Measurements from ENCODE around the gene TREX2.
"Not testable (repeated sequence)": the region's sequence is repeated elsewhere in the genome, so short reads cannot be mapped to it uniquely, and the experiment has no call there.

The TREX2 gene

GRCh38 chrX:153408221-153408721 lies 37.6 kb downstream of the TREX2 start:
- TF ChIP-seq, protein P1, sequence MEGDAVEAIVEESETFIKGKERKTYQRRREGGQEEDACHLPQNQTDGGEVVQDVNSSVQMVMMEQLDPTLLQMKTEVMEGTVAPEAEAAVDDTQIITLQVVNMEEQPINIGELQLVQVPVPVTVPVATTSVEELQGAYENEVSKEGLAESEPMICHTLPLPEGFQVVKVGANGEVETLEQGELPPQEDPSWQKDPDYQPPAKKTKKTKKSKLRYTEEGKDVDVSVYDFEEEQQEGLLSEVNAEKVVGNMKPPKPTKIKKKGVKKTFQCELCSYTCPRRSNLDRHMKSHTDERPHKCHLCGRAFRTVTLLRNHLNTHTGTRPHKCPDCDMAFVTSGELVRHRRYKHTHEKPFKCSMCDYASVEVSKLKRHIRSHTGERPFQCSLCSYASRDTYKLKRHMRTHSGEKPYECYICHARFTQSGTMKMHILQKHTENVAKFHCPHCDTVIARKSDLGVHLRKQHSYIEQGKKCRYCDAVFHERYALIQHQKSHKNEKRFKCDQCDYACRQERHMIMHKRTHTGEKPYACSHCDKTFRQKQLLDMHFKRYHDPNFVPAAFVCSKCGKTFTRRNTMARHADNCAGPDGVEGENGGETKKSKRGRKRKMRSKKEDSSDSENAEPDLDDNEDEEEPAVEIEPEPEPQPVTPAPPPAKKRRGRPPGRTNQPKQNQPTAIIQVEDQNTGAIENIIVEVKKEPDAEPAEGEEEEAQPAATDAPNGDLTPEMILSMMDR (IDR thresholded peaks at IDR 0.05; ENCODE audit: low read depth, low read length), result no peak
- no peak overlapping the region for H3K4me3 ChIP-seq (ENCODE audit: low read depth, low read length)

DNA sequence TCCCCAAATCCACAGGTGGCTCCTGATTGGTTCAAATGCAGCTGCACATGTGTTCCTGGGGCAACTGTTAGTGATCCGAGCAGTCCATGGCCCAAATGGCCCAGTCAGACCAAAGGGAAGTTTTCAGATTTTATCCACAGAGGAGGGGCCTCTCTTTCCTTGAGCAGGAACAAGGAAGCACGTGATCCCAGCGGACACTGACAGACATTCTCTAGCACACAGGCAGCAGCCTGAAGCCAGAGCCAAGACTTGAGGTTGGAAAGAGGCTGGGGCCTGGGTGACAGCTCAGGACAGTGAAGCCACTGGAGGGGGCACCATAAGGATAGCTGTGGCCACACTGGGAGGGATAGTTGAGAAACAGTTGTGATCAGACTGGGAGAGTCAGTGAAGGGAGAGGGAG lies 38.1 kb downstream of the TREX2 start:
- no peak overlapping the region for H3K4me3 ChIP-seq (ENCODE audit: low read depth, low read length)
- TF ChIP-seq, protein P1 (IDR thresholded peaks at IDR 0.05; ENCODE audit: low read depth, low read length), result no peak

DNA sequence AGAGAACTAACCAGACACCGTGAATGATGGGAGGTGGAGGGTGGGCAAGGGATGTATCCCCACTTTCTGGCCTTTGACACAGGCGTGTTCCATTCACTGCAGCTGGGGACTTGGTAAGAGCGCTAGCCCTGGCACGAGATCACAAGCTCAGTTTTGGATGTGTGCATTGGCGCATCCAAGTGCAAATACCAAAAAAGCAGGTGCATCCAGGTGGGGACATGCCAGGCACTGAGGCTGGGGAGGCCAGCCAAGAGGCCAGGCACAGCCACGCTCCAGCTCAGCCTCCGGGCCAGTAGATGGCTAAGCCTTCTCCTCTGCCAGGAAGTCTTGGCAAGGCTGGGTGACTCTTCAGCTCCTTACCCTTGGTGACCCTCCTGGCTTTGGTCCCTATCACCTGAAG lies 39.0 kb downstream of the TREX2 start:
- H3K4me3 ChIP-seq (ENCODE audit: low read depth, low read length), result no peak overlapping the region
- TF ChIP-seq, protein P1 (IDR thresholded peaks at IDR 0.05; ENCODE audit: low read depth, low read length), result no peak

- H3K4me3 ChIP-seq (ENCODE audit: low read depth, low read length), result no peak overlapping the region
- TF ChIP-seq, protein P1 (IDR thresholded peaks at IDR 0.05; ENCODE audit: low read depth, low read length), result no peak
Observed at GRCh38 chrX:153406011-153406410, 39.8 kb downstream of the TREX2 start.

DNA sequence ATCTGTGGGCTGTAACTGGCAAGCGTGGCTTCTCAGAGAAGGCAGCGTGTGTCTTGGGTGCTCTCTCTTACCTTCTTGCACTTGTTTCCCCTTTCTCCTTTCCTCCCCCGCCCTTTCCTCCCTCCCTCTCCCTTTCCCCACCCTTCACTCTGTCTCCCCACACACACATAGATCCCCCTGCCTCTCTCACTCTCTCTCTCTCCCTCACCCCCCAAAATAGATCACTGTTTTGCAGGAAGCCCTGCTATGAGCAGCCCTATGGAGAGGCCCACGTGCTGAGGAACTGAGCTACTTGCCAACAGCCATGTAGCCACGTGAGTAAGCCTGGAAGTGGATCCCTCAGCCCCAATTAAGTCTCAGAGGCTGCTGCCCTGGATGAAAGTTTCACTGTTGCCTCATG lies 40.4 kb downstream of the TREX2 start:
- no peak overlapping the region for H3K4me3 ChIP-seq (ENCODE audit: low read depth, low read length)
- TF ChIP-seq, protein P1 (IDR thresholded peaks at IDR 0.05; ENCODE audit: low read depth, low read length), result no peak

GRCh38 chrX:153404333-153404732 lies 41.5 kb downstream of the TREX2 start:
- H3K4me3 ChIP-seq (ENCODE audit: low read depth, low read length), result not testable (repeated sequence)

DNA sequence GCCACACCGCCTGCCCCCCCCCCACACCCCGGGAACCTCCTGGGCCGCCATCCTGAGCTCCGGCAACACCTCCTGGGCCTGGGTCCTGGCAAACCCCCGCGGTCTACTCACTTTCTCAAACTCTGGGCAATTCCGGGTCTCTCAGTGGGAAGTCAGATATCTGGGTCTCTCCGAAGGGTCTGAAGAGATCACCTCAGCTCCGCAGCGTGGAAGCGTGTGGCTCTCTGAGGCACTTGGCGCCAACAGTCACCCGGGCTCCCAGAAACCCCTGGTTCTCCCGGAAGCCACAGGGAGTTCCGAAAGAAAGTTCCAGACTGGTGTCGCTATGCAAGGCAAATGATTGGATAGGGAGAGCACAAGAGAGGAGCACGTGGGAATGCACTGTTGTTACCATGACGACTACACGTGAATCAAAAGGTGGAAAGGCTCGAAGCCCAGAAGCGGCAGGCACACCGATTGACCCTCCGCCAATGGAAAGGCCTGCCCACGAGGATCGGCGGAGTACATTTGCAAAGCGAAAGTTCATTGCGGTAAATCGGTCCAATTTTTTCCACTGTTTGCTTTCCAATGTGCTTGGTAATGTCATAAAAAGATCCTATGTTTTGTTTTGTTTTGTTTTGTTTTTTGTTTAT lies 44.6 kb downstream of the TREX2 start, which contains the start of gene PNMA6E:
Gene PNMA6E (minus strand): TSS at position 218 of the 632 bp plus-strand sequence. CDS start 2,501 bp downstream, outside the sequence.
- TF ChIP-seq, protein P1 (IDR thresholded peaks at IDR 0.05; ENCODE audit: low read depth, low read length), result no peak
- H3K4me3 ChIP-seq (ENCODE audit: low read depth, low read length), result no peak within 1 kb of the TSS
